A673 (cell line): ENCODE measurements around the gene TRIM37. TPM values are rescaled to one million over a fixed set of nuclear protein-coding genes. Genes with fewer than 3 reads are reported as not detected.

Experiments used
- BruUV-seq: library from RNA; stranded (reverse); fragments of 400-500 nt; replicated peaks from 2 replicates; lab custom pipeline; 2021; lab: Mats Ljungman, UMichigan
- CTCF ChIA-PET: fragments of 300-600 bp; sonication (Branson Sonifier 250); formaldehyde crosslinking; loops from one replicate; lab custom pipeline; 2022; ENCODE audit warnings: antibody characterized with exemption; lab: Charles Lee
- POLR2A ChIA-PET: fragments of 300-600 bp; sonication (Branson Sonifier 250); formaldehyde crosslinking; loops from one replicate; lab custom pipeline; 2022; ENCODE audit warnings: antibody characterized with exemption; ENCODE audit not compliant: low non-redundant PET; lab: Charles Lee
- DNase-seq: peaks from one replicate; pipeline ENCODE4 v3.0.0-alpha.2; 2015; ENCODE audit warnings: low spot score
- H3K27ac ChIP-seq: fragments of 200-600 bp; sonication (generic); 2 replicates; pipeline ENCODE4 v1.5.1; 2016; ENCODE audit warnings: mixed run types, low read depth, mild to moderate bottlenecking, mixed read lengths, antibody characterized with exemption, low read length; ENCODE audit not compliant: poor library complexity, severe bottlenecking
- H3K27me3 ChIP-seq: fragments of 200-600 bp; sonication (generic); replicated peaks from 2 replicates; pipeline ENCODE4 v1.6.1; 2017; ENCODE audit warnings: mixed run types, low read depth, mild to moderate bottlenecking, mixed read lengths, antibody characterized with exemption, low read length; ENCODE audit not compliant: insufficient read depth, poor library complexity
- H3K36me3 ChIP-seq: fragments of 200-600 bp; sonication (generic); 2 replicates; pipeline ENCODE4 v1.6.1; 2016; ENCODE audit warnings: mixed run types, mild to moderate bottlenecking, mixed read lengths, antibody characterized with exemption, low read length; ENCODE audit not compliant: insufficient read depth, poor library complexity, severe bottlenecking
- H3K4me1 ChIP-seq: fragments of 200-600 bp; sonication (generic); 2 replicates; pipeline ENCODE4 v1.6.1; 2017; ENCODE audit warnings: mixed run types, mild to moderate bottlenecking, mixed read lengths, antibody characterized with exemption, low read length; ENCODE audit not compliant: insufficient read depth, poor library complexity, severe bottlenecking
- H3K4me3 ChIP-seq: fragments of 200-600 bp; sonication (generic); 2 replicates; pipeline ENCODE4 v1.5.1; 2016; ENCODE audit warnings: low read depth, mixed run types, mild to moderate bottlenecking, mixed read lengths, low read length; ENCODE audit not compliant: poor library complexity, severe bottlenecking
- H3K9me3 ChIP-seq: fragments of 200-600 bp; sonication (generic); 2 replicates; pipeline ENCODE4 v1.6.1; 2016; ENCODE audit warnings: mixed run types, low read depth, mild to moderate bottlenecking, mixed read lengths, antibody characterized with exemption, low read length; ENCODE audit not compliant: poor library complexity, severe bottlenecking
- CTCF ChIP-seq: fragments of 300-800, 200-600 bp; sonication (generic); conservative IDR thresholded peaks from 2 replicates; pipeline ENCODE4 v1.5.1; 2017; ENCODE audit warnings: low read depth, mild to moderate bottlenecking, antibody characterized with exemption, low read length, moderate library complexity, mixed read lengths
- EZH2 ChIP-seq: fragments of 200-600 bp; sonication (generic); IDR thresholded peaks from 2 replicates; pipeline ENCODE4 v1.6.1; 2017; ENCODE audit warnings: borderline replicate concordance, low read depth, mild to moderate bottlenecking, mixed read lengths, antibody characterized with exemption, low read length; ENCODE audit not compliant: poor library complexity, severe bottlenecking
- intact Hi-C: fragments of 100-400 bp; cut with micrococcal nuclease; formaldehyde crosslinking; loops from one replicate; pipeline ENCODE4 v1.10.0; 2022; ENCODE audit not compliant: unreplicated experiment
- total RNA-seq: library from RNA; stranded (reverse); gene quantifications from 2 replicates; pipeline ENCODE4 v1.2.3, GENCODE V29; 2021

The TRIM37 gene
- total RNA-seq, 1 experiment from 2014 or later, result 39.4 TPM

- intact Hi-C loops, result no loop called here
- no peaks in the 10 kb centered on the region for H3K27me3 ChIP-seq
- no TSS peak for BruUV-seq
- H3K4me1 ChIP-seq, result peaks cover 10% of the 10 kb centered on the region
- TF ChIP-seq CTCF (no peak), EZH2 (no peak)
- ChIA-PET POLR2A (no interaction called here), CTCF (no interaction called here)
- H3K36me3 ChIP-seq, result no peaks in the 10 kb centered on the region
- H3K9me3 ChIP-seq, result no peaks in the 10 kb centered on the region
- DNase-seq, result no peak
- H3K27ac ChIP-seq, result no peak overlapping the region
- H3K4me3 ChIP-seq, result no peak overlapping the region
Measured at GRCh38 chr17:59149051-59149450, 42.4 kb upstream of the TRIM37 start.

DNA sequence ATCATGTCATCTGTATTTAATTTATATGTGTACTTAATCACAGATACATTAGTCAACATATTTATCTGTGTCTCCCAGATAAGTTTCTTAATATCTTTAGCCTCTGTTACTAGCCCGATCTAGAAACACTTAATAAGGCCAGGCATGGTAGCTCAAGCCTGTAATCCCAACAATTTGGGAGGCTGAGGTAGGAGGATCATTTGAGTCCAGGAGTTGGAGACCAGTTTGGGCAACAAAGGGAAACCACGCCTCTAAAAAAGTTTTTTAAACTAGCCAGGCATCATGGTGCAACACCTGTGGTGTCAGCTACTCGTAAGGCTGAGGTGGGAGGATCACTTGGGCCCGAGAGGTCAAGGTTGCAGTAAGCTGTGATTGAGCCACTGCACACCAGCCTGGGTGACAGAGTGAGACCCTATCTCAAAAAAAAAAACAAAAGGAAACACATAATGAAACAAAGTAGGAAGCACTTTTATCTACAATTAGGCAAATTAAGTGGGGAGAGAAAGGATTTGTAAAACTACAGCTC lies 39.0 kb upstream of the TRIM37 start:
- DNase-seq, result no peak
- intact Hi-C loops, result no loop called here
- no peak overlapping the region for H3K27ac ChIP-seq
- TF ChIP-seq EZH2 (no peak), CTCF (no peak)
- H3K36me3 ChIP-seq, result peaks cover 4% of the 10 kb centered on the region
- H3K4me1 ChIP-seq, result no peaks in the 10 kb centered on the region
- H3K4me3 ChIP-seq, result no peak overlapping the region
- no peaks in the 10 kb centered on the region for H3K9me3 ChIP-seq
- ChIA-PET POLR2A (no interaction called here), CTCF (no interaction called here)
- BruUV-seq, result no TSS peak
- H3K27me3 ChIP-seq, result no peaks in the 10 kb centered on the region

GRCh38 chr17:59141860-59142259 lies 35.2 kb upstream of the TRIM37 start:
- Histone ChIP-seq H3K27ac (no peak overlapping the region), H3K27me3 (no peaks in the 10 kb centered on the region), H3K36me3 (peaks cover 4% of the 10 kb centered on the region), H3K4me1 (no peaks in the 10 kb centered on the region), H3K9me3 (no peaks in the 10 kb centered on the region), H3K4me3 (no peak overlapping the region)
- TF ChIP-seq CTCF, result no peak
- TF ChIP-seq EZH2, result no peak
- POLR2A ChIA-PET, result interaction anchor here (0.6 kb wide), 1 partner anchor 1875 kb away, joined by 3 read pairs; no protein-coding TSS in a partner anchor
- intact Hi-C loops, result no loop called here
- CTCF ChIA-PET, result no interaction called here
- BruUV-seq, result no TSS peak
- DNase-seq, result no peak
